Thyroid gland (tissue), 4 donors: ENCODE results near the gene MAN1B1.
"Not testable (repeated sequence)": the region's sequence is repeated elsewhere in the genome, so short reads cannot be mapped to it uniquely, and the experiment has no call there.

Experiments used
- POLR2A ChIP-seq, 2 donors: fragments of 450-650 bp; IDR thresholded peaks; one replicate each; pipeline ENCODE4 v1.6.1; 2017; ENCODE audit warnings: antibody characterized with exemption in 2 of 2, mild to moderate bottlenecking in 2 of 2, moderate library complexity in 1 of 2
- TF ChIP-seq, protein P1 (sequence below), 6 experiments: fragments of 200-600 bp in 3 of 6; fragments of 450-650 bp in 3 of 6; sonication (generic) in 3 of 6; IDR thresholded peaks; one replicate each; pipeline ENCODE4 v1.5.1; 2016 to 2019; ENCODE audit warnings: antibody characterized with exemption in 6 of 6, mild to moderate bottlenecking in 2 of 6, inconsistent platforms in 1 of 6, moderate library complexity in 1 of 6

DNA sequence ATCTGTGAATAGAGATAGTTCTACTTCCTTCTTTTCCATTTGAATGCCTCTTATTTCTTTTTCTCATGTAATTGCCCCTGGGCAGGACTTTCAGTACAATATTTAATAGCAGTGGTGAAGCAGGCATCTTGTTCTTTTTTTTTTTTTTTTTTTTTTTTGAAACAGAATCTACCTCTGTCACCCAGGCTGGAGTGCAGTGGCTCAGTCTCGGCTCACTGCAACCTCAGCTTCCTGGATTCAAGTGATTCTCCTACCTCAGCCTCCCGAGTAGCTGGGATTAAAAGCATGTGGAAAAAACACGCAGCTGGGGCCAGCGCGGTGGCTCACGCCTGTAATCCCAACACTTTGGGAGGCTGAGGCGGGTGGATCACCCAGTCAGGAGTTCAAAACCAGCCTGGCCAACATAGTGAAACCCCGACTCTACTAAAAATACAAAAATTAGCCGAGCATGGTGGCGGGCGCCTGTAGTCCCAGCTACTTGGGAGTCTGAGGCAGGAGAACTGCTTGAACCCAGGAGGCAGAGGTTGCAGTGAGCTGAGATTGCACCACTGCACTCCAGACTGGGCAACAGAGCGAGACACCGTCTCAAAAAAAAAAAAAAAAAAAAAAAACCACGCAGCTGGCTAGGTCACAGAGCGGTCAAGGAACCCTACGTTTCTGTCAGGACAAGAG lies 36.1 kb downstream of the MAN1B1 start:
- TF ChIP-seq, protein P1, sequence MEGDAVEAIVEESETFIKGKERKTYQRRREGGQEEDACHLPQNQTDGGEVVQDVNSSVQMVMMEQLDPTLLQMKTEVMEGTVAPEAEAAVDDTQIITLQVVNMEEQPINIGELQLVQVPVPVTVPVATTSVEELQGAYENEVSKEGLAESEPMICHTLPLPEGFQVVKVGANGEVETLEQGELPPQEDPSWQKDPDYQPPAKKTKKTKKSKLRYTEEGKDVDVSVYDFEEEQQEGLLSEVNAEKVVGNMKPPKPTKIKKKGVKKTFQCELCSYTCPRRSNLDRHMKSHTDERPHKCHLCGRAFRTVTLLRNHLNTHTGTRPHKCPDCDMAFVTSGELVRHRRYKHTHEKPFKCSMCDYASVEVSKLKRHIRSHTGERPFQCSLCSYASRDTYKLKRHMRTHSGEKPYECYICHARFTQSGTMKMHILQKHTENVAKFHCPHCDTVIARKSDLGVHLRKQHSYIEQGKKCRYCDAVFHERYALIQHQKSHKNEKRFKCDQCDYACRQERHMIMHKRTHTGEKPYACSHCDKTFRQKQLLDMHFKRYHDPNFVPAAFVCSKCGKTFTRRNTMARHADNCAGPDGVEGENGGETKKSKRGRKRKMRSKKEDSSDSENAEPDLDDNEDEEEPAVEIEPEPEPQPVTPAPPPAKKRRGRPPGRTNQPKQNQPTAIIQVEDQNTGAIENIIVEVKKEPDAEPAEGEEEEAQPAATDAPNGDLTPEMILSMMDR (IDR thresholded peaks at IDR 0.05), result not testable (repeated sequence)
- not testable (repeated sequence) for TF ChIP-seq POLR2A (IDR thresholded peaks at IDR 0.05)
